ENCODE results near the gene ITPK1. TPM values are rescaled to one million over a fixed set of nuclear protein-coding genes. Genes with fewer than 3 reads are reported as not detected.
A peak's percentile ranks its signal among the peaks of the same experiment; 100 is the strongest.

The ITPK1 gene
- total and polyA plus RNA-seq, 10 of the 15 experiments (the other 5 are each of a cell fraction or from before 2014, with no cell fraction given) = 1.3 to 73.2 (median 27.0) TPM

GRCh38 chr14:92920001-92920400 is 195.7 kb downstream of the ITPK1 start:
- Histone ChIP-seq H3K9me3 (replicated peaks; ENCODE audit: control insufficient read depth, insufficient read depth, low read length) (no peaks in the 10 kb centered on the region), H3K9ac (ENCODE audit: control insufficient read depth, insufficient read depth, low read length) (no peak overlapping the region), H3K27ac (ENCODE audit: control insufficient read depth, insufficient read depth) (no peak overlapping the region), H3K36me3 (ENCODE audit: control insufficient read depth in 2 of 2, insufficient read depth in 2 of 2, low read length in 1 of 2) (no peaks in the 10 kb centered on the region), H3K4me3 (no peak overlapping the region), H3K4me1 (ENCODE audit: control insufficient read depth, insufficient read depth, low read length) (no peaks in the 10 kb centered on the region; the same call in 1 of the 2 replicates), H2AFZ (ENCODE audit: control insufficient read depth, low read depth, low read length) (no peak overlapping the region), H3K27me3 (replicated peaks in 1 of 2; ENCODE audit: control insufficient read depth in 2 of 2, insufficient read depth in 2 of 2, low read length in 1 of 2) (no peaks in the 10 kb centered on the region), H3K4me2 (ENCODE audit: control insufficient read depth, insufficient read depth) (no peak overlapping the region), H3K79me2 (ENCODE audit: control insufficient read depth, insufficient read depth, low read length) (no peaks in the 10 kb centered on the region), H4K20me1 (ENCODE audit: control insufficient read depth, insufficient read depth) (no peaks in the 10 kb centered on the region)
- in situ Hi-C loops (cut with MboI) = no loop called here
- ChIA-PET RAD21 (ENCODE audit: unreplicated experiment) (no interaction called here), CTCF (no interaction called here), SMC1A (ENCODE audit: uncharacterized antibody, unreplicated experiment) (no interaction called here), POLR2A (no interaction called here)
- BruUV-seq (replicated peaks) = no TSS peak
- 85% methylated on average over 15 of the region's 15 CpGs for WGBS (ENCODE audit: insufficient coverage, insufficient replicate concordance, low lambda C conversion rate, missing lambda C conversion rate)
- ATAC-seq = no peak
- DNase-seq (ENCODE audit: low read depth, low spot score) = no peak
- TF ChIP-seq TBL1XR1 (IDR thresholded peaks at IDR 0.05; ENCODE audit: low read depth, low read length) (no peak), ZNF687 (IDR thresholded peaks at IDR 0.05) (no peak), POLR2A (IDR thresholded peaks at IDR 0.05; ENCODE audit: low read depth, low read length) (no peak), BACH1 (IDR thresholded peaks at IDR 0.05; ENCODE audit: borderline replicate concordance) (no peak), ZBTB40 (IDR thresholded peaks at IDR 0.05; ENCODE audit: borderline replicate concordance) (peak; percentile 68; the same call in 1 of the 2 replicates), BMI1 (IDR thresholded peaks at IDR 0.05; ENCODE audit: borderline replicate concordance) (no peak), SPI1 (IDR thresholded peaks at IDR 0.05; ENCODE audit: borderline replicate concordance, insufficient read depth, low read depth, low read length) (no peak), FOS (IDR thresholded peaks at IDR 0.05; ENCODE audit: borderline replicate concordance, extremely low read depth, insufficient read length) (no peak)
- intact Hi-C loops (cut with micrococcal nuclease; ENCODE audit: unreplicated experiment) = no loop called here
- no peak for FAIRE-seq

Data from GM12878 (cell line).